Measurements from ENCODE around the gene BMP10.

GRCh38 chr2:68889021-68889420 lies 17.8 kb upstream of the BMP10 start:
- no peak for TF ChIP-seq CTCF (IDR thresholded peaks at IDR 0.05)
- no peak for TF ChIP-seq POLR2A (IDR thresholded peaks at IDR 0.05)

Measured in thyroid gland (tissue), 4 donors.